Calu3 (cell line): ENCODE data around the gene ATL2. TPM values are rescaled to one million over a fixed set of nuclear protein-coding genes. Genes with fewer than 3 reads are reported as not detected.
"Not testable (repeated sequence)": the region's sequence is repeated elsewhere in the genome, so short reads cannot be mapped to it uniquely, and the experiment has no call there.

Experiments used
- BruUV-seq: library from RNA; stranded (reverse); fragments of 400-500 nt; replicated peaks from 2 replicates; lab custom pipeline; 2021; lab: Mats Ljungman, UMichigan
- CTCF ChIA-PET: fragments of 300-600 bp; sonication (Branson Sonifier 250); formaldehyde crosslinking; loops from one replicate; lab custom pipeline; 2022; ENCODE audit warnings: antibody characterized with exemption; lab: Charles Lee
- DNase-seq: peaks from one replicate; pipeline ENCODE4 v3.0.0; 2022
- H3K27ac Mint-ChIP-seq: one replicate; pipeline ENCODE4 v1.8.0; 2022; ENCODE audit warnings: mixed read lengths; ENCODE audit not compliant: unreplicated experiment
- H3K27me3 Mint-ChIP-seq: one replicate; pipeline ENCODE4 v1.8.0; 2022; ENCODE audit warnings: mixed read lengths; ENCODE audit not compliant: unreplicated experiment
- H3K36me3 Mint-ChIP-seq: one replicate; pipeline ENCODE4 v1.8.0; 2022; ENCODE audit warnings: mild to moderate bottlenecking, moderate library complexity, mixed read lengths; ENCODE audit not compliant: insufficient read depth, unreplicated experiment
- H3K4me1 Mint-ChIP-seq: one replicate; pipeline ENCODE4 v1.8.0; 2022; ENCODE audit warnings: mild to moderate bottlenecking, low read depth, mixed read lengths; ENCODE audit not compliant: unreplicated experiment
- H3K4me3 Mint-ChIP-seq: one replicate; pipeline ENCODE4 v1.8.0; 2022; ENCODE audit warnings: mild to moderate bottlenecking, low read depth, moderate library complexity, mixed read lengths; ENCODE audit not compliant: unreplicated experiment
- H3K9me3 Mint-ChIP-seq: one replicate; pipeline ENCODE4 v1.8.0; 2022; ENCODE audit warnings: low read depth, mixed read lengths; ENCODE audit not compliant: unreplicated experiment
- intact Hi-C: fragments of 100-400 bp; cut with micrococcal nuclease; formaldehyde crosslinking; loops from one replicate; pipeline ENCODE4 v1.10.0; 2022; ENCODE audit not compliant: unreplicated experiment
- total RNA-seq: library from RNA; stranded (reverse); gene quantifications from 2 replicates; pipeline ENCODE4 v1.2.3, GENCODE V29; 2022
- TF ChIP-seq, protein P1 (sequence below): fragments of 200-600 bp; IDR thresholded peaks from one replicate; pipeline ENCODE4 v1.8.0; 2022; ENCODE audit warnings: antibody characterized with exemption; ENCODE audit not compliant: unreplicated experiment

Gene ATL2
- total RNA-seq, 1 experiment from 2014 or later, result 118 TPM

DNA sequence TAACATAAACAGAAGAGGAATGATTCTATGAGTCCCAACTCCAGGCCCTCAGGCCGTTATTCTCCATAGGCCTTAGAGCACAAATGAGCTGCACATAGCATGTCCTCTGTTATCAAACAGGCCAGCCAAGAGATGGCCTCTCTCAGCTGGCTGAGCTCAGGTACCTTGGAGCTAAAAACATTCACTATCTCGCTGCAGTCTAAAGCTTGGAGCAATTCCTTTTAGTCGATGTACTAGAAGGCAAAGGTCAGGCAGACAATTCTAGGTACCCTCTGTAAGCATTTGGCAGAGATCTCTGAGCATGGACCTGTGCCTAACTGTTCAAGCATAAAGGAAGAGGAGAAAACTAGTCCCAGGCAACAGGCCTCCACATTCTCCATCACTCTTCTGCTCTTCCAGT, 38.0 kb upstream of the ATL2 start:
- BruUV-seq, result no TSS peak
- no peak overlapping the region for H3K27ac Mint-ChIP-seq
- H3K9me3 Mint-ChIP-seq, result peaks cover 5% of the 10 kb centered on the region
- no peak overlapping the region for H3K4me3 Mint-ChIP-seq
- H3K36me3 Mint-ChIP-seq, result peaks cover 6% of the 10 kb centered on the region
- CTCF ChIA-PET, result no interaction called here
- H3K4me1 Mint-ChIP-seq, result peaks cover 24% of the 10 kb centered on the region
- DNase-seq, result no peak
- no peaks in the 10 kb centered on the region for H3K27me3 Mint-ChIP-seq
- TF ChIP-seq, protein P1, sequence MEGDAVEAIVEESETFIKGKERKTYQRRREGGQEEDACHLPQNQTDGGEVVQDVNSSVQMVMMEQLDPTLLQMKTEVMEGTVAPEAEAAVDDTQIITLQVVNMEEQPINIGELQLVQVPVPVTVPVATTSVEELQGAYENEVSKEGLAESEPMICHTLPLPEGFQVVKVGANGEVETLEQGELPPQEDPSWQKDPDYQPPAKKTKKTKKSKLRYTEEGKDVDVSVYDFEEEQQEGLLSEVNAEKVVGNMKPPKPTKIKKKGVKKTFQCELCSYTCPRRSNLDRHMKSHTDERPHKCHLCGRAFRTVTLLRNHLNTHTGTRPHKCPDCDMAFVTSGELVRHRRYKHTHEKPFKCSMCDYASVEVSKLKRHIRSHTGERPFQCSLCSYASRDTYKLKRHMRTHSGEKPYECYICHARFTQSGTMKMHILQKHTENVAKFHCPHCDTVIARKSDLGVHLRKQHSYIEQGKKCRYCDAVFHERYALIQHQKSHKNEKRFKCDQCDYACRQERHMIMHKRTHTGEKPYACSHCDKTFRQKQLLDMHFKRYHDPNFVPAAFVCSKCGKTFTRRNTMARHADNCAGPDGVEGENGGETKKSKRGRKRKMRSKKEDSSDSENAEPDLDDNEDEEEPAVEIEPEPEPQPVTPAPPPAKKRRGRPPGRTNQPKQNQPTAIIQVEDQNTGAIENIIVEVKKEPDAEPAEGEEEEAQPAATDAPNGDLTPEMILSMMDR, result no peak
- intact Hi-C loops, result no loop called here

DNA sequence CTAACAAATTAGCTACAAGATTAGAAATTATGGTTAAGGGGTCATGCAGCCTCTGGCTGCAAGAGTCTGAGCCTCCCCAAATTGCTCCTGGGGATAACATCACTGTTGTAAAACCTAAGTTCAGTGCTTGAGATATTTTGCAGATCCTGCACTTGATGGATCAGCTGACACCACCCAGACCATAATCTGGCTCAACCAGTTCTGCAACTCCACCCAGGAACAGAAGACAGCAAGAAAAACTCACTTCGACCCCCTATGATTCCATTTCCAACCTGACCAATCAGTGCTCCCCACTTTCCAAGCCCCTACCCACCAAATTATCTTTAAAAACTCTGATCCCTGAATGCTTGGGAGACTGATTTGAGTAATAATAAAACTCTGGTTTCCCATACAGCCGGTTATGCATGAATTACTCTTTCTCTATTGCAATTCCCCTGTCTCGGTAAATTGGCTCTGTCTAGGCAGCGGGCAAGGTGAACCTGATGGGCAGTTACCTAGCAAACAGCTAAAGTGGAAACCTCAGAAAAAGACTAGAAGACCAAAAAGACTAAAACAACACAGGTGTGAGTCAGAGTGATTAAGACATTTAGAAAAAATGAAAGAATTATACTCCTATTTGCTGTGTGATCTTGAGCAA, 35.3 kb upstream of the ATL2 start:
- H3K9me3 Mint-ChIP-seq, intact Hi-C loops, H3K4me3 Mint-ChIP-seq, H3K27me3 Mint-ChIP-seq, H3K36me3 Mint-ChIP-seq, CTCF ChIA-PET, BruUV-seq: not testable (repeated sequence)
- peak overlapping the region; percentile 82 for H3K27ac Mint-ChIP-seq
- H3K4me1 Mint-ChIP-seq, result peaks cover 38% of the 10 kb centered on the region
- DNase-seq, result peak; percentile 37

DNA sequence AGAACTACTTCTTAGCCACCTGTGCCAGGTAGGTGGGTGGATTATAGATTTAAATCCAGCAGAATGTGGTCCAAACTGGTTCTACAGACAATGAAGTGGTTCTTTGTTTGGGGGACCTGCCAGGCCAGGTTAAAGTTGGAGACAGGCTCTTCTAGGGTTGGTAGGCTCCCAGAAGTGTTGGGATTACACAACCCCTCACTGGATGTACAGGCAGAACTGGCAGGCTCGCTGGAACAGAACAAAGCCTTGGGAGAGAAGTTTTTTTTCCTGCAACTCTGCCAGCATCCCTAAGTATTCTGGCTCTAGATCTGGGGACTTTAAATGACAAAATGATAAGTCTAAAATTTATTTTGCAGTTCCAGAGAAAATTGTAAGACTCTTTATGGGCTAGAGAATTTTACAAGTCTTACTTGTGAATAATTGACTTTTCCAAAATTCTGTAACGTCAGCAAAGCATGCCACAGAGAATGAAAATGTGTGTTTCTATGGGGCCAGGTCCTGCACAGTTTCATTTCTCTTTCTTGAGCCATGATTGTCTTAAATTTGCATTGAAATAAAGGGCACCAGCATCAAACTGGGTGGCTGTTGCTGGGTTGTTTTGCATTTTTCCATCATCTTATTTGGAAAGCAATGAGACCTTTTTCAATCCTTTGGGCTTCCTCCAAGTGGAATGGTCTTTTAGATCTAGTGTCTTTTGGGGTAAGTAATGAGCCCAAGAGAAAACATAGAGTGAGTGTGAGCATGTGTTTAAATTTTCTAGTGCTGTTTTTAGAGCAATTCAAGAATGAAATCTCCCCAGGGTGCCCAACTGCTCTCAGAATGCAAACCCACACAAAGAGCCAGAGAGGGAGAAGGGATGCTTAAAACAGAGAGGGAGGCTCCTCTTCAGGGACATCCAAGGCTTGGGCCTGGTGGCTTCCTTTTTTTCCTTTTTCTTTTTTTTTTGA, 32.4 kb upstream of the ATL2 start:
- Mint-ChIP-seq H3K36me3 (peaks cover 6% of the 10 kb centered on the region), H3K4me3 (no peak overlapping the region), H3K27me3 (no peaks in the 10 kb centered on the region), H3K4me1 (peaks cover 46% of the 10 kb centered on the region), H3K9me3 (peaks cover 5% of the 10 kb centered on the region), H3K27ac (peak overlapping the region; percentile 82)
- intact Hi-C loops, result loop anchor here (2.0 kb wide), 1 partner anchor 29 kb away; no protein-coding TSS in a partner anchor
- DNase-seq, result peak; percentile 67
- CTCF ChIA-PET, result interaction anchor here (0.6 to 0.7 kb wide), 3 partner anchors 18 to 1403 kb away, joined by 3 to 5 read pairs (median 3); no protein-coding TSS in a partner anchor
- TF ChIP-seq, protein P1, result no peak
- BruUV-seq, result no TSS peak

DNA sequence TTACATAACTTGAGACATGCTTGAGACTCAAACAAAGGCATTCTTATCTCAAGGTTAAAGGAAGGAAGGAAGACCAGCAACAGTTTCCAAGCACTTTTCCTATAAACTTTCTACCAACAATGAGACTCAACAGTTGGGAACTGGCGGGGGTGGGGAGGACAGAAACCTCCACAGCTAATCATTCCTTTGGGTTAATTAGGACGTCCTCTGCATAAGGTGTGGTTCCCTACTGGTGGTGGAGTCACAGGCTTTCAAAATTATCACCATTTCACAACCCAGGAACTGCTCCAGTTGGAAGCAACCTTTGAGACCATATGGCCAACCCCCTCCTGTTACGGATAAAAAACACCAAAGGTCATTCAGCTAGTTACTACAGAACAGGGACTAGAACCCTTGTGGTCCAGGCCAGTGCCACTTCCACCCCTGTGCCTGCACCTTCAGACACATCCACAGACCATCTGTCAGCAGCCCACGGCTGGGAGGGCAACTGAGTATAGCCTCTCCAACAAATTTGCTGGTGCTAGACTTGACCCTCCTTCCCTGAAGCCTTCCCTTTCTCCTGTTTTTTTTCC, 30.1 kb upstream of the ATL2 start:
- no peaks in the 10 kb centered on the region for H3K27me3 Mint-ChIP-seq
- TF ChIP-seq, protein P1, result no peak
- peak overlapping the region; percentile 42 for H3K27ac Mint-ChIP-seq
- peak; percentile 8 for DNase-seq
- H3K9me3 Mint-ChIP-seq, result no peaks in the 10 kb centered on the region
- BruUV-seq, result no TSS peak
- peaks cover 3% of the 10 kb centered on the region for H3K36me3 Mint-ChIP-seq
- intact Hi-C loops, result no loop called here
- no peak overlapping the region for H3K4me3 Mint-ChIP-seq
- CTCF ChIA-PET, result interaction anchor here (0.6 to 1.0 kb wide), 3 partner anchors 33 to 160 kb away, joined by 3 read pairs; no protein-coding TSS in a partner anchor
- H3K4me1 Mint-ChIP-seq, result peaks cover 41% of the 10 kb centered on the region
